ENCODE data around the gene MXRA8. TPM values are rescaled to one million over a fixed set of nuclear protein-coding genes. Genes with fewer than 3 reads are reported as not detected.

The MXRA8 gene
- total and polyA plus RNA-seq, 9 of the 15 experiments (the other 6 are each of a cell fraction or from before 2014, with no cell fraction given) = 0.66 to 11.3 (median 6.3) TPM

- TF ChIP-seq, protein P1, sequence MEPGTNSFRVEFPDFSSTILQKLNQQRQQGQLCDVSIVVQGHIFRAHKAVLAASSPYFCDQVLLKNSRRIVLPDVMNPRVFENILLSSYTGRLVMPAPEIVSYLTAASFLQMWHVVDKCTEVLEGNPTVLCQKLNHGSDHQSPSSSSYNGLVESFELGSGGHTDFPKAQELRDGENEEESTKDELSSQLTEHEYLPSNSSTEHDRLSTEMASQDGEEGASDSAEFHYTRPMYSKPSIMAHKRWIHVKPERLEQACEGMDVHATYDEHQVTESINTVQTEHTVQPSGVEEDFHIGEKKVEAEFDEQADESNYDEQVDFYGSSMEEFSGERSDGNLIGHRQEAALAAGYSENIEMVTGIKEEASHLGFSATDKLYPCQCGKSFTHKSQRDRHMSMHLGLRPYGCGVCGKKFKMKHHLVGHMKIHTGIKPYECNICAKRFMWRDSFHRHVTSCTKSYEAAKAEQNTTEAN (CRISPR knock-in tag; IDR thresholded peaks at IDR 0.05) = 0 out of 2 replicates have a peak, but pooled peaks have one; percentile 47
- TF ChIP-seq ZNF584 (CRISPR knock-in tag; IDR thresholded peaks at IDR 0.05; ENCODE audit: low read depth) = no peak
- TF ChIP-seq MLX (CRISPR knock-in tag; conservative IDR thresholded peaks at IDR 0.05) = 0 out of 4 replicates have a peak, but pooled peaks of 1 of the 2 experiments have one; percentile 37
- no peak for TF ChIP-seq ZNF512 (tag; IDR thresholded peaks at IDR 0.05)
- peak; percentile 39; the same call in 1 of the 2 replicates for TF ChIP-seq CHD2 (IDR thresholded peaks at IDR 0.05; ENCODE audit: low read depth, low read length)
- no peak for TF ChIP-seq SRSF1 (IDR thresholded peaks at IDR 0.05; ENCODE audit: low read depth, low read length)
- TF ChIP-seq, protein P2, sequence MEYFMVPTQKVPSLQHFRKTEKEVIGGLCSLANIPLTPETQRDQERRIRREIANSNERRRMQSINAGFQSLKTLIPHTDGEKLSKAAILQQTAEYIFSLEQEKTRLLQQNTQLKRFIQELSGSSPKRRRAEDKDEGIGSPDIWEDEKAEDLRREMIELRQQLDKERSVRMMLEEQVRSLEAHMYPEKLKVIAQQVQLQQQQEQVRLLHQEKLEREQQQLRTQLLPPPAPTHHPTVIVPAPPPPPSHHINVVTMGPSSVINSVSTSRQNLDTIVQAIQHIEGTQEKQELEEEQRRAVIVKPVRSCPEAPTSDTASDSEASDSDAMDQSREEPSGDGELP (CRISPR knock-in tag; IDR thresholded peaks at IDR 0.05; ENCODE audit: borderline replicate concordance) = peak; percentile 30; the same call in 1 of the 2 replicates
- TF ChIP-seq ZBTB7A (IDR thresholded peaks at IDR 0.05; ENCODE audit: borderline replicate concordance, control insufficient read depth, low read depth, low read length) = peak; percentile 10; the same call in 1 of the 2 replicates
- no peak for TF ChIP-seq SMARCA5 (IDR thresholded peaks at IDR 0.05)
- TF ChIP-seq ARID2 (IDR thresholded peaks at IDR 0.05) = no peak
- TF ChIP-seq ATF2 (CRISPR knock-in tag; IDR thresholded peaks at IDR 0.05) = 0 out of 2 replicates have a peak, but pooled peaks have one; percentile 11
- no peak for TF ChIP-seq ZFX (CRISPR knock-in tag; IDR thresholded peaks at IDR 0.05)
- TF ChIP-seq ZNF354B (CRISPR knock-in tag; IDR thresholded peaks at IDR 0.05) = no peak
- TF ChIP-seq, protein P3, sequence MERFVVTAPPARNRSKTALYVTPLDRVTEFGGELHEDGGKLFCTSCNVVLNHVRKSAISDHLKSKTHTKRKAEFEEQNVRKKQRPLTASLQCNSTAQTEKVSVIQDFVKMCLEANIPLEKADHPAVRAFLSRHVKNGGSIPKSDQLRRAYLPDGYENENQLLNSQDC (CRISPR knock-in tag; IDR thresholded peaks at IDR 0.05) = no peak
- TF ChIP-seq TAF1 (IDR thresholded peaks at IDR 0.05; ENCODE audit: control insufficient read depth, extremely low read depth, insufficient read depth, low read length, severe bottlenecking) = no peak
- TF ChIP-seq PCBP1 (IDR thresholded peaks at IDR 0.05; ENCODE audit: low read depth, low read length, poor library complexity, severe bottlenecking) = peak; percentile 8
- no peak for TF ChIP-seq ARNT (IDR thresholded peaks at IDR 0.05)
- no peak for TF ChIP-seq PHF20 (IDR thresholded peaks at IDR 0.05; ENCODE audit: partially characterized antibody)
- TF ChIP-seq ZNF224 (CRISPR knock-in tag; IDR thresholded peaks at IDR 0.05) = 0 out of 2 replicates have a peak, but pooled peaks have one; percentile 6
Observed at GRCh38 chr1:1373815-1374588, 15.6 kb upstream of the MXRA8 start (continued).
